H1 (cell line): ENCODE data around the gene NPC1L1. TPM values are rescaled to one million over a fixed set of nuclear protein-coding genes. Genes with fewer than 3 reads are reported as not detected.

Source experiments
- CTCF ChIA-PET: fragments of 300-600 bp; sonication (Branson Sonifier 250); formaldehyde crosslinking; loops from one replicate; lab custom pipeline; 2021; ENCODE audit not compliant: partially characterized antibody; lab: Charles Lee
- POLR2A ChIA-PET: fragments of 300-600 bp; sonication (Branson Sonifier 250); formaldehyde crosslinking; loops from one replicate; lab custom pipeline; 2021; ENCODE audit warnings: inconsistent platforms; ENCODE audit not compliant: partially characterized antibody; lab: Charles Lee
- DNase-seq, 2 experiments: peaks; one replicate each; pipeline versions ENCODE4 v3.0.0 to v3.0.0-alpha.2; 2010 to 2022; ENCODE audit warnings: low spot score in 2 of 2, low read depth in 1 of 2, mixed read lengths in 1 of 2
- FAIRE-seq: peaks from 2 replicates; lab custom pipeline; 2011; peaks lifted over from hg19 to GRCh38; lab: Jason Lieb, UNC
- H2AFZ ChIP-seq: 2 replicates; pipeline ENCODE4 v1.8.1; 2012; ENCODE audit warnings: low read length, inconsistent platforms
- H2AK5ac ChIP-seq: 2 replicates; pipeline ENCODE4 v1.6.1; 2013; ENCODE audit warnings: low read depth, low read length
- H2BK120ac ChIP-seq: replicated peaks from 2 replicates; pipeline ENCODE3; 2013; ENCODE audit warnings: low read depth, low read length, inconsistent platforms
- H2BK12ac ChIP-seq: 2 replicates; pipeline ENCODE4 v1.6.1; 2013; ENCODE audit warnings: low read depth, low read length
- H2BK15ac ChIP-seq: 2 replicates; pipeline ENCODE4 v1.6.1; 2013; ENCODE audit warnings: low read length
- H2BK20ac ChIP-seq: 2 replicates; pipeline ENCODE4 v1.6.1; 2013; ENCODE audit warnings: low read length
- H2BK5ac ChIP-seq: 2 replicates; pipeline ENCODE4 v1.6.1; 2013; ENCODE audit warnings: low read depth, low read length
- H3K14ac ChIP-seq: 2 replicates; pipeline ENCODE4 v1.6.1; 2013; ENCODE audit warnings: inconsistent platforms; ENCODE audit not compliant: insufficient read length
- H3K18ac ChIP-seq: 2 replicates; pipeline ENCODE4 v1.6.1; 2013; ENCODE audit warnings: low read length; ENCODE audit errors: extremely low read depth
- H3K23ac ChIP-seq: 2 replicates; pipeline ENCODE4 v1.6.1; 2013; ENCODE audit warnings: inconsistent platforms; ENCODE audit not compliant: insufficient read length
- H3K23me2 ChIP-seq: 2 replicates; pipeline ENCODE4 v1.6.1; 2013; ENCODE audit warnings: low read depth, low read length
- H3K27ac ChIP-seq: 2 replicates; pipeline ENCODE4 v1.6.1; 2011; ENCODE audit warnings: low read depth, low read length, inconsistent platforms
- H3K27me3 ChIP-seq, 4 experiments: replicated peaks in 1 of 4; 1 replicate in 1 of 4; 2 replicates in 3 of 4; pipeline versions ENCODE4 v1.6.1 to v1.8.1; 2011 to 2013; ENCODE audit warnings: low read length in 3 of 4, mild to moderate bottlenecking in 3 of 4, inconsistent platforms in 2 of 4, mixed read lengths in 2 of 4, moderate library complexity in 1 of 4; ENCODE audit not compliant: control insufficient read depth in 3 of 4, insufficient read depth in 3 of 4; ENCODE audit errors: extremely low read depth in 1 of 4
- H3K36me3 ChIP-seq, 4 experiments: 2 replicates each; pipeline versions ENCODE4 v1.6.1 to v1.8.1; 2011 to 2013; ENCODE audit warnings: mild to moderate bottlenecking in 4 of 4, low read length in 3 of 4, moderate library complexity in 2 of 4, control low read depth in 1 of 4, inconsistent platforms in 1 of 4; ENCODE audit not compliant: insufficient read depth in 4 of 4, control insufficient read depth in 2 of 4
- H3K4ac ChIP-seq: replicated peaks from 2 replicates; pipeline ENCODE3; 2013; ENCODE audit warnings: low read length, low read depth, mixed read lengths, inconsistent platforms; ENCODE audit not compliant: insufficient read length
- H3K4me1 ChIP-seq, 4 experiments: replicated peaks in 1 of 4; 1 replicate in 1 of 4; 2 replicates in 3 of 4; pipeline versions ENCODE4 v1.6.1 to v1.8.1; 2011 to 2013; ENCODE audit warnings: low read length in 3 of 4, inconsistent platforms in 2 of 4, mixed read lengths in 1 of 4; ENCODE audit not compliant: insufficient read depth in 4 of 4, control insufficient read depth in 3 of 4
- H3K4me2 ChIP-seq, 2 experiments: 2 replicates each; pipeline versions ENCODE4 v1.6.1 to v1.8.1; 2011 to 2013; ENCODE audit warnings: low read depth in 2 of 2, low read length in 2 of 2, control low read depth in 1 of 2, inconsistent platforms in 1 of 2, mild to moderate bottlenecking in 1 of 2; ENCODE audit not compliant: insufficient read depth in 1 of 2
- H3K4me3 ChIP-seq, 4 experiments: fragments of 200-600, 300-600 bp in 1 of 4; sonication (generic), shearing (Covaris generic), sonication (Bioruptor Twin) in 1 of 4; 2 replicates each; pipeline versions ENCODE4 v1.5.1 to v1.8.1; 2011 to 2016; ENCODE audit warnings: low read length in 4 of 4, low read depth in 3 of 4, control low read depth in 2 of 4, inconsistent platforms in 2 of 4, mild to moderate bottlenecking in 2 of 4, mixed read lengths in 1 of 4, moderate library complexity in 1 of 4; ENCODE audit not compliant: insufficient read depth in 2 of 4; ENCODE audit errors: extremely low read depth in 1 of 4
- H3K56ac ChIP-seq: replicated peaks from 2 replicates; pipeline ENCODE3; 2013; ENCODE audit warnings: low read depth, mild to moderate bottlenecking, mixed read lengths, low read length, inconsistent platforms; ENCODE audit not compliant: insufficient read length
- H3K79me1 ChIP-seq: 2 replicates; pipeline ENCODE4 v1.6.1; 2013; ENCODE audit warnings: low read depth, low read length, control low read depth
- H3K79me2 ChIP-seq, 2 experiments: 2 replicates each; pipeline versions ENCODE4 v1.6.1 to v1.8.1; 2012 to 2013; ENCODE audit warnings: low read length in 2 of 2, mild to moderate bottlenecking in 2 of 2, inconsistent platforms in 1 of 2; ENCODE audit not compliant: insufficient read depth in 2 of 2, control insufficient read depth in 1 of 2
- H3K9ac ChIP-seq, 4 experiments: replicated peaks in 1 of 4; 1 replicate in 1 of 4; 2 replicates in 3 of 4; pipeline versions ENCODE4 v1.6.1 to v1.8.1; 2011 to 2013; ENCODE audit warnings: low read depth in 3 of 4, low read length in 3 of 4, control low read depth in 2 of 4, mild to moderate bottlenecking in 2 of 4, moderate library complexity in 2 of 4, inconsistent platforms in 1 of 4; ENCODE audit errors: extremely low read depth in 1 of 4
- H3K9me3 ChIP-seq, 2 experiments: 2 replicates each; pipeline versions ENCODE4 v1.6.1 to v1.8.1; 2012 to 2013; ENCODE audit warnings: mild to moderate bottlenecking in 2 of 2, moderate library complexity in 2 of 2, control low read depth in 1 of 2, inconsistent platforms in 1 of 2, low read depth in 1 of 2, low read length in 1 of 2, mixed read lengths in 1 of 2; ENCODE audit not compliant: insufficient read depth in 2 of 2
- H4K20me1 ChIP-seq, 2 experiments: replicated peaks in 1 of 2; 2 replicates each; pipeline versions ENCODE3 to v1.8.1; 2011 to 2013; ENCODE audit warnings: inconsistent platforms in 2 of 2, low read length in 2 of 2, mild to moderate bottlenecking in 1 of 2; ENCODE audit not compliant: insufficient read depth in 2 of 2, control insufficient read depth in 1 of 2
- H4K5ac ChIP-seq: 2 replicates; pipeline ENCODE4 v1.6.1; 2013; ENCODE audit warnings: low read length, low read depth, mixed read lengths, inconsistent platforms; ENCODE audit not compliant: insufficient read length
- H4K8ac ChIP-seq: 2 replicates; pipeline ENCODE4 v1.8.0; 2013; ENCODE audit warnings: mild to moderate bottlenecking, moderate library complexity, low read length, inconsistent platforms; ENCODE audit not compliant: insufficient read depth; ENCODE audit errors: extremely low read depth
- H4K91ac ChIP-seq: replicated peaks from 2 replicates; pipeline ENCODE3; 2013; ENCODE audit warnings: low read length, mixed read lengths, inconsistent platforms; ENCODE audit not compliant: insufficient read length
- BACH1 ChIP-seq: IDR thresholded peaks from 2 replicates; pipeline ENCODE4 v1.6.1; 2012; ENCODE audit warnings: low read length, improper control_type of control experiment
- CBX5 ChIP-seq: fragments of 300-800, 300-1000 bp; sonication (generic); IDR thresholded peaks from 2 replicates; pipeline ENCODE4 v1.7.1; 2016; ENCODE audit warnings: antibody characterized with exemption, low read length, low read depth
- CREB1 ChIP-seq: IDR thresholded peaks from 2 replicates; pipeline ENCODE4 v1.6.1; 2012; ENCODE audit warnings: inconsistent platforms
- CTBP2 ChIP-seq: IDR thresholded peaks from 2 replicates; pipeline ENCODE4 v1.7.0; 2011; ENCODE audit warnings: borderline replicate concordance, mild to moderate bottlenecking, moderate library complexity, mixed read lengths, low read length; ENCODE audit not compliant: insufficient read depth, insufficient read length
- EGR1 ChIP-seq: IDR thresholded peaks from 2 replicates; pipeline ENCODE4 v1.6.1; 2011; ENCODE audit warnings: low read depth, low read length, borderline replicate concordance
- EP300 ChIP-seq, 2 experiments: IDR thresholded peaks; 1 replicate in 1 of 2; 2 replicates in 1 of 2; pipeline ENCODE4 v1.6.1; 2011 to 2012; ENCODE audit warnings: low read depth in 2 of 2, low read length in 2 of 2, mild to moderate bottlenecking in 2 of 2, borderline replicate concordance in 1 of 2, inconsistent platforms in 1 of 2, moderate library complexity in 1 of 2
- EZH2 ChIP-seq: fragments of 200-600 bp; sonication (generic); IDR thresholded peaks from 2 replicates; pipeline ENCODE4 v1.7.1; 2012; ENCODE audit warnings: low read depth, mild to moderate bottlenecking, moderate library complexity, low read length, inconsistent platforms; ENCODE audit not compliant: severe bottlenecking
- FOSL1 ChIP-seq: IDR thresholded peaks from 2 replicates; pipeline ENCODE4 v1.6.1; 2011; ENCODE audit warnings: mild to moderate bottlenecking, low read depth, low read length, moderate library complexity; ENCODE audit not compliant: insufficient read depth
- NANOG ChIP-seq: IDR thresholded peaks from 2 replicates; pipeline ENCODE4 v1.6.1; 2011; ENCODE audit warnings: low read length, low read depth, mild to moderate bottlenecking, inconsistent platforms; ENCODE audit not compliant: insufficient read depth, poor library complexity, severe bottlenecking
- SIRT6 ChIP-seq: IDR thresholded peaks from one replicate; pipeline ENCODE4 v1.7.1; 2012; ENCODE audit warnings: low read length, inconsistent platforms
- ZNF274 ChIP-seq: IDR thresholded peaks from 2 replicates; pipeline ENCODE4 v1.7.0; 2012; ENCODE audit warnings: low read length, borderline replicate concordance; ENCODE audit errors: extremely low read depth
- WGBS, 2 experiments: shearing (Covaris generic) in 1 of 2; methylation state at CpG; one replicate each; pipeline versions ENCODE4 v1.1.6 to v1.1.7; 2013 to 2015; ENCODE audit warnings: low lambda C conversion rate in 2 of 2, mixed read lengths in 2 of 2, inconsistent platforms in 1 of 2, low coverage in 1 of 2, missing lambda C conversion rate in 1 of 2; ENCODE audit not compliant: insufficient replicate concordance in 2 of 2, insufficient coverage in 1 of 2, insufficient read length in 1 of 2; ENCODE audit errors: extremely low coverage in 1 of 2, missing lambda C conversion rate in 1 of 2; 5-methylcytosine and 5-hydroxymethylcytosine counted together
- polyA plus RNA-seq, 7 experiments: library from polyadenylated mRNA; depleted of rRNA in 3 of 7; stranded (reverse) in 5 of 7; unstranded in 2 of 7; fragments of >200 nt in 5 of 7; fragments of 200-250 nt in 2 of 7; gene quantifications; 1 replicate in 5 of 7; 2 replicates in 1 of 7; 4 replicates in 1 of 7; pipeline versions ENCODE4 v1.2.1 to v1.2.3, GENCODE V29; 2011 to 2013; ENCODE audit warnings: missing spikeins in 2 of 7, mixed read lengths in 2 of 7
- total RNA-seq: library from RNA; stranded (reverse); fragmentation: NEBNext Ultra II Directional; extraction: Animal tissue kit (Norgen Biotek cat#: 25700); gene quantifications from 2 replicates; pipeline ENCODE4 v1.2.1, GENCODE V29; 2021

Gene NPC1L1
- total and polyA plus RNA-seq, 2 of the 8 experiments (the other 6 are each of a cell fraction or from before 2014, with no cell fraction given) = 0.06 to 0.21 TPM

- H3K4ac ChIP-seq = no peak overlapping the region
- H3K56ac ChIP-seq = no peak overlapping the region
- no peak overlapping the region for H2BK20ac ChIP-seq
- FAIRE-seq (no peak), DNase-seq (no peak)
- 92% methylated on average over 15 of the region's 16 CpGs; no CpG with 5 or more reads in 1 of the 2 experiments for WGBS, 2 experiments
- no peak overlapping the region for H3K27ac ChIP-seq
- no peaks in the 10 kb centered on the region for H3K23me2 ChIP-seq
- H3K27me3 ChIP-seq = no peaks in the 10 kb centered on the region
- H3K36me3 ChIP-seq = peaks cover 36 to 57% (median 51%) of the 10 kb centered on the region in 4 experiments
- no peak overlapping the region for H2AFZ ChIP-seq
- H4K5ac ChIP-seq = no peak overlapping the region
- H3K79me1 ChIP-seq = no peaks in the 10 kb centered on the region
- H3K79me2 ChIP-seq = no peaks in the 10 kb centered on the region; a peak in 1 of 4 replicates
- H3K23ac ChIP-seq = no peak overlapping the region
- no peak overlapping the region for H3K4me3 ChIP-seq
- POLR2A ChIA-PET = interaction anchor here (0.6 to 8.3 kb wide), 15 partner anchors 6 to 408 kb away, joined by 3 to 89 read pairs (median 4); partner anchors contain the start of genes DDX56, NUDCD3 and TMED4
- CTCF ChIA-PET = interaction anchor here (0.7 to 10.2 kb wide), 35 partner anchors 7 to 421 kb away, joined by 3 to 98 read pairs (median 4); partner anchors contain the start of genes DDX56, NPC1L1 and NUDCD3
- no peak overlapping the region for H2BK5ac ChIP-seq
- H2BK12ac ChIP-seq = no peak overlapping the region
- no peak overlapping the region for H3K14ac ChIP-seq
- H3K18ac ChIP-seq = no peak overlapping the region
- no peak overlapping the region for H3K4me2 ChIP-seq
- no peak overlapping the region for H4K8ac ChIP-seq
- H3K9me3 ChIP-seq = no peaks in the 10 kb centered on the region
- H2BK15ac ChIP-seq = no peak overlapping the region
- no peaks in the 10 kb centered on the region; a peak in 1 of 7 replicates for H3K4me1 ChIP-seq
- no peak overlapping the region for H3K9ac ChIP-seq
- H2BK120ac ChIP-seq = no peak overlapping the region
- no peak overlapping the region for H2AK5ac ChIP-seq
- H4K91ac ChIP-seq = no peak overlapping the region
- peaks cover 2 to 31% of the 10 kb centered on the region in 2 experiments for H4K20me1 ChIP-seq
- TF ChIP-seq EZH2 (no peak), ZNF274 (no peak), CBX5 (no peak), FOSL1 (no peak), SIRT6 (no peak), EP300 (IDR thresholded peaks at IDR 0.05; ENCODE audit: borderline replicate concordance in 1 of 2, low read depth in 2 of 2, low read length in 2 of 2) (no peak), NANOG (no peak), CTBP2 (no peak), BACH1 (no peak), CREB1 (no peak), EGR1 (no peak)
These were observed 24.8 kb upstream of the NPC1L1 start for GRCh38 chr7:44565795-44566559.
